ENCODE data around the gene PCDHA6. TPM values are rescaled to one million over a fixed set of nuclear protein-coding genes. Genes with fewer than 3 reads are reported as not detected.

PCDHA6 gene
- total RNA-seq, 4 donors from 2014 or later: 0.19 to 0.27 (median 0.21) TPM; not detected in 1

- intact Hi-C loops (cut with DNase I): no loop called here
- Histone ChIP-seq H3K36me3 (no peaks in the 10 kb centered on the region), H3K9me3 (peaks cover 0 to 43% (median 27%) of the 10 kb centered on the region in 3 donors), H3K27ac (no peak overlapping the region), H3K4me1 (no peaks in the 10 kb centered on the region), H3K27me3 (peaks cover 0 to 42% (median 0%) of the 10 kb centered on the region in 4 donors), H3K4me3 (no peak overlapping the region)
- DNase-seq: no peak
- WGBS, 2 donors: 58 to 78% methylated on average over 20 to 36 of the region's 37 CpGs
- TF ChIP-seq POLR2A (IDR thresholded peaks at IDR 0.05) (no peak), CTCF (IDR thresholded peaks at IDR 0.05) (no peak)
These were observed 49.5 kb downstream of the PCDHA6 start for GRCh38 chr5:140877262-140877581.

Other genes with a start within 250 kb of the PCDHA6 start
- 10 to 100 TPM in 3 of 4 donors, 1 to 10 TPM in 1; 7.6 to 58.1 (median 30.9) TPM for gene CD14, start 194.8 kb upstream of the PCDHA6 start, total RNA-seq
- 10 to 100 TPM; 18.4 to 46.7 (median 28.2) TPM for gene TMCO6, start 188.5 kb upstream of the PCDHA6 start, total RNA-seq
- gene NDUFA2, start 180.3 kb upstream of the PCDHA6 start, total RNA-seq: 10 to 100 TPM; 31.3 to 56.3 (median 42.5) TPM
- 100 to 1,000 TPM in 1 of 4 donors, 10 to 100 TPM in 3; 44.9 to 110 (median 79.8) TPM for gene IK, start 180.1 kb upstream of the PCDHA6 start, total RNA-seq
- gene WDR55, start 163.1 kb upstream of the PCDHA6 start, total RNA-seq: 10 to 100 TPM; 24.2 to 29.5 (median 25.4) TPM
- gene DND1, start 154.4 kb upstream of the PCDHA6 start, total RNA-seq: under 1 TPM in 2 of 4 donors, not detected in 2; 0.19 to 0.75 TPM
- gene HARS1, start 136.6 kb upstream of the PCDHA6 start, total RNA-seq: 10 to 100 TPM; 44.3 to 74.0 (median 62.9) TPM
- 10 to 100 TPM; 13.3 to 24.2 (median 22.8) TPM for gene HARS2, start 136.5 kb upstream of the PCDHA6 start, total RNA-seq
- gene ZMAT2, start 127.5 kb upstream of the PCDHA6 start, total RNA-seq: 10 to 100 TPM; 25.2 to 52.4 (median 41.3) TPM
- not detected for gene PCDHA1, start 41.8 kb upstream of the PCDHA6 start, total RNA-seq
- not detected for gene PCDHA2, start 33.1 kb upstream of the PCDHA6 start, total RNA-seq
- gene PCDHA3, start 26.9 kb upstream of the PCDHA6 start, total RNA-seq: under 1 TPM in 3 of 4 donors, not detected in 1; 0.09 to 0.19 (median 0.18) TPM
- gene PCDHA4, start 20.9 kb upstream of the PCDHA6 start, total RNA-seq: under 1 TPM; 0.18 to 0.38 (median 0.27) TPM
- under 1 TPM in 3 of 4 donors, not detected in 1; 0.09 to 0.19 (median 0.15) TPM for gene PCDHA5, start 6.3 kb upstream of the PCDHA6 start, total RNA-seq
- under 1 TPM in 2 of 4 donors, not detected in 2; 0.15 to 0.19 TPM for gene PCDHA7, start 6.3 kb downstream of the PCDHA6 start, total RNA-seq
- under 1 TPM in 1 of 4 donors, not detected in 3; 0.19 TPM for gene PCDHA8, start 13.2 kb downstream of the PCDHA6 start, total RNA-seq
- gene PCDHA9, start 20.4 kb downstream of the PCDHA6 start, total RNA-seq: under 1 TPM in 1 of 4 donors, not detected in 3; 0.19 TPM
- under 1 TPM; under 0.01 to 0.15 (median 0.08) TPM for gene PCDHA10, start 27.9 kb downstream of the PCDHA6 start, total RNA-seq
- gene PCDHA11, start 41.0 kb downstream of the PCDHA6 start, total RNA-seq: under 1 TPM in 3 of 4 donors, not detected in 1; under 0.01 to 0.11 (median 0.04) TPM
- under 1 TPM in 2 of 4 donors, not detected in 2; 0.15 to 0.26 TPM for gene PCDHA12, start 47.3 kb downstream of the PCDHA6 start, total RNA-seq
- under 1 TPM in 1 of 4 donors, not detected in 3; 0.19 TPM for gene PCDHA13, start 54.2 kb downstream of the PCDHA6 start, total RNA-seq
- under 1 TPM in 3 of 4 donors, not detected in 1; 0.06 to 0.27 (median 0.19) TPM for gene PCDHAC1, start 98.3 kb downstream of the PCDHA6 start, total RNA-seq
- gene PCDHAC2, start 138.5 kb downstream of the PCDHA6 start, total RNA-seq: 1 to 10 TPM in 1 of 4 donors, under 1 TPM in 1, not detected in 2; 0.19 to 2.2 TPM
- gene PCDHB1, start 223.4 kb downstream of the PCDHA6 start, total RNA-seq: not detected

Measured in esophagus squamous epithelium (tissue), 5 donors.